Caco-2 (cell line): ENCODE measurements around the gene PMEPA1. TPM values are rescaled to one million over a fixed set of nuclear protein-coding genes. Genes with fewer than 3 reads are reported as not detected.

Experiments used
- BruUV-seq: library from RNA; stranded (reverse); fragments of 400-500 nt; replicated peaks from 2 replicates; lab custom pipeline; 2021; lab: Mats Ljungman, UMichigan
- CTCF ChIA-PET: fragments of 300-600 bp; sonication (Branson Sonifier 250); formaldehyde crosslinking; loops from one replicate; lab custom pipeline; 2022; ENCODE audit warnings: antibody characterized with exemption; lab: Charles Lee
- POLR2A ChIA-PET: fragments of 300-600 bp; sonication (Branson Sonifier 250); formaldehyde crosslinking; loops from one replicate; lab custom pipeline; 2022; ENCODE audit warnings: antibody characterized with exemption; lab: Charles Lee
- DNase-seq, 2 experiments: peaks; one replicate each; pipeline versions ENCODE4 v3.0.0 to v3.0.0-alpha.2; 2020 to 2022
- H3K27me3 ChIP-seq: replicated peaks from 2 replicates; pipeline ENCODE4 v1.6.0; 2011; ENCODE audit warnings: low read length; ENCODE audit not compliant: control insufficient read depth, insufficient read depth
- H3K36me3 ChIP-seq: 2 replicates; pipeline ENCODE4 v1.5.1; 2011; ENCODE audit warnings: low read length; ENCODE audit not compliant: control insufficient read depth, insufficient read depth
- H3K4me1 ChIP-seq: fragments of 250-450 bp; sonication (Bioruptor Pico); 2 replicates; pipeline ENCODE4 v1.5.1; 2020; ENCODE audit warnings: mild to moderate bottlenecking
- H3K4me3 ChIP-seq: 2 replicates; pipeline ENCODE4 v1.5.1; 2011; ENCODE audit warnings: low read depth, mild to moderate bottlenecking, control low read depth, low read length
- H3K9me3 ChIP-seq: fragments of 250-450 bp; sonication (Bioruptor Pico); 2 replicates; pipeline ENCODE4 v1.5.1; 2020; ENCODE audit warnings: mild to moderate bottlenecking, moderate library complexity
- H3K27ac Mint-ChIP-seq: one replicate; pipeline ENCODE4 v1.8.0; 2022; ENCODE audit warnings: mixed read lengths; ENCODE audit not compliant: unreplicated experiment
- H3K27me3 Mint-ChIP-seq: one replicate; pipeline ENCODE4 v1.8.0; 2022; ENCODE audit warnings: mixed read lengths; ENCODE audit not compliant: insufficient read depth, unreplicated experiment
- H3K36me3 Mint-ChIP-seq: one replicate; pipeline ENCODE4 v1.8.0; 2022; ENCODE audit warnings: mild to moderate bottlenecking, mixed read lengths; ENCODE audit not compliant: insufficient read depth, unreplicated experiment
- H3K4me1 Mint-ChIP-seq: one replicate; pipeline ENCODE4 v1.8.0; 2022; ENCODE audit warnings: low read depth, mixed read lengths; ENCODE audit not compliant: unreplicated experiment
- H3K4me3 Mint-ChIP-seq: one replicate; pipeline ENCODE4 v1.8.0; 2022; ENCODE audit warnings: mild to moderate bottlenecking, moderate library complexity, mixed read lengths; ENCODE audit not compliant: unreplicated experiment
- H3K9me3 Mint-ChIP-seq: one replicate; pipeline ENCODE4 v1.8.0; 2022; ENCODE audit warnings: mixed read lengths; ENCODE audit not compliant: unreplicated experiment
- intact Hi-C: fragments of 100-400 bp; cut with micrococcal nuclease; formaldehyde crosslinking; loops from one replicate; pipeline ENCODE4 v1.10.0; 2022; ENCODE audit not compliant: unreplicated experiment
- total RNA-seq: library from RNA; stranded (reverse); gene quantifications from 2 replicates; pipeline ENCODE4 v1.2.3, GENCODE V29; 2022
- TF ChIP-seq, protein P1 (sequence below), 2 experiments: fragments of 200-600 bp in 1 of 2; IDR thresholded peaks; 1 replicate in 1 of 2; 2 replicates in 1 of 2; pipeline versions ENCODE4 v1.5.1 to v1.8.0; 2011 to 2022; ENCODE audit warnings: antibody characterized with exemption in 1 of 2, control low read depth in 1 of 2, inconsistent platforms in 1 of 2, low read depth in 1 of 2, low read length in 1 of 2, mild to moderate bottlenecking in 1 of 2, moderate library complexity in 1 of 2; ENCODE audit not compliant: insufficient read depth in 1 of 2, severe bottlenecking in 1 of 2, unreplicated experiment in 1 of 2

PMEPA1 gene
- total RNA-seq, 1 experiment from 2014 or later, result 3.3 TPM

DNA sequence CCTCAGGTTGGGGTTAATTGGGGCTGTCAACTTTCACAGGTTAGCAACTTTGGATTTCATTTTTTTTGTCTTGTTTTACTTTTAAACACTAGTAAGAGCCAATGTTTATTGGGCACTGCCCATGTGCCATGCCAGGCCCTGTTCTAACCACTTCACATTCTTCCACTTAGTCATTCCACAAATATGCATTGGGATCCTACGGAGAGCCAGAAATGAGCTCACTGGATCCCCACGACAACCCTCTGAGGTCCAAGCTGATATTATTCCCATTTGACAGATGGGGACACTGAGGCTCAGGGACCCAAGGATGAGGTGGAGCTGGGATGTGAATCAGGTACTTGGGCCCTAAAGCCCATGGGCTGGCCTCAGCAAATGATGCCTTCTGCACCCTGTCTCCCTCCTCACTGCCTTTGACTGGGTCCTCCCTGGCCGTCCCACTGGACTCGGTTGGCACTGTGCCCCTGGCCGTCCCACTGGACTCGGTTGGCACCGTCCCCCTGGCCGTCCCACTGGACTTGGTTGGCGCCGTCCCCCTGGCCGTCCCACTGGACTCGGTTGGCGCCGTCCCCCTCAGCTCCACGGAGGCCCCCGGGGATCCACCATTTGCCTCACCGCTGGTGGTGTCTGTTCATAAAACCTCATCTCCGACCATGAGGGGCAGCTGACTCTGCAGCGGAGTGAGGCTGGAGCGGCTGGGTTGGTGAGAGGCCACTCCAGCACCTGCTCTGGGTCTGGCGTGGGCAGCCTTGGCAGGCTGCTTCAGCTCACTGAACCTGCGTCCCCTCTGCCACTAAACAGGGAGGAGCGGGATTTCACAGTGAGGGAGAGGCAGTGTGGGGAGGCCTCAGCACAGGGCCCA is 4.8 kb upstream of the PMEPA1 start:
- intact Hi-C loops, result loop anchor here (5.0 kb wide), 1 partner anchor 98 kb away; no protein-coding TSS in a partner anchor
- no peak overlapping the region for H3K4me3 Mint-ChIP-seq

DNA sequence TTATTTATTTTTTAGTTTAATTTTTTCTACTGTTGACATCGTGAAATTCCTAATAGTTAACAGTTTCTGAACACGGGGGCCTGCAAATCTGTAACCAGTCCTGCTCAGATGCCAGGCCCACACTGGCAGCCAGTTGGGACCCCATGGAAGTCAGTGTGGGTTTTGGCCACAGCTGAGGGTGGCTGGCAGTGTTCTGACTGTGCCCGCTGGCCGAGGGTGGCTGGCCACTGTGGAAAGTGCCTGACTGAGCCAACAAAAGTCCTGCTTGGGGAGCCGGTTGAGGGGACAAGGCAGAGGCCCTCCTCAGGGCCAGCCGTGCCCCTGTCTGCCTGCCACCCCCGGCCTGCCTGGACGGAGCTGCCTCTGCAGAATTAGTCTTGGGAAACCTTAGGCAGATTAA is 4.1 kb upstream of the PMEPA1 start:
- no peaks in the 10 kb centered on the region for H3K36me3 ChIP-seq
- Mint-ChIP-seq H3K27me3 (peaks cover 15% of the 10 kb centered on the region), H3K36me3 (peaks cover 6% of the 10 kb centered on the region), H3K27ac (no peak overlapping the region), H3K9me3 (no peaks in the 10 kb centered on the region), H3K4me1 (no peaks in the 10 kb centered on the region), H3K4me3 (no peak overlapping the region)
- peaks cover 8% of the 10 kb centered on the region for H3K4me1 ChIP-seq
- ChIA-PET POLR2A (no interaction called here), CTCF (no interaction called here)
- H3K4me3 ChIP-seq, result no peak overlapping the region
- no TSS peak for BruUV-seq
- H3K27me3 ChIP-seq, result peaks cover 2% of the 10 kb centered on the region
- intact Hi-C loops, result no loop called here
- DNase-seq, result no peak
- TF ChIP-seq, protein P1, sequence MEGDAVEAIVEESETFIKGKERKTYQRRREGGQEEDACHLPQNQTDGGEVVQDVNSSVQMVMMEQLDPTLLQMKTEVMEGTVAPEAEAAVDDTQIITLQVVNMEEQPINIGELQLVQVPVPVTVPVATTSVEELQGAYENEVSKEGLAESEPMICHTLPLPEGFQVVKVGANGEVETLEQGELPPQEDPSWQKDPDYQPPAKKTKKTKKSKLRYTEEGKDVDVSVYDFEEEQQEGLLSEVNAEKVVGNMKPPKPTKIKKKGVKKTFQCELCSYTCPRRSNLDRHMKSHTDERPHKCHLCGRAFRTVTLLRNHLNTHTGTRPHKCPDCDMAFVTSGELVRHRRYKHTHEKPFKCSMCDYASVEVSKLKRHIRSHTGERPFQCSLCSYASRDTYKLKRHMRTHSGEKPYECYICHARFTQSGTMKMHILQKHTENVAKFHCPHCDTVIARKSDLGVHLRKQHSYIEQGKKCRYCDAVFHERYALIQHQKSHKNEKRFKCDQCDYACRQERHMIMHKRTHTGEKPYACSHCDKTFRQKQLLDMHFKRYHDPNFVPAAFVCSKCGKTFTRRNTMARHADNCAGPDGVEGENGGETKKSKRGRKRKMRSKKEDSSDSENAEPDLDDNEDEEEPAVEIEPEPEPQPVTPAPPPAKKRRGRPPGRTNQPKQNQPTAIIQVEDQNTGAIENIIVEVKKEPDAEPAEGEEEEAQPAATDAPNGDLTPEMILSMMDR (IDR thresholded peaks at IDR 0.05; ENCODE audit: insufficient read depth in 1 of 2, low read depth in 1 of 2, low read length in 1 of 2, severe bottlenecking in 1 of 2, unreplicated experiment in 1 of 2), result no peak
- no peaks in the 10 kb centered on the region for H3K9me3 ChIP-seq

More for the DNA sequence above, 4.8 kb upstream of the PMEPA1 start:
- Mint-ChIP-seq H3K9me3 (no peaks in the 10 kb centered on the region), H3K4me1 (no peaks in the 10 kb centered on the region), H3K27me3 (peaks cover 15% of the 10 kb centered on the region), H3K36me3 (peaks cover 6% of the 10 kb centered on the region), H3K27ac (no peak overlapping the region)
- no peak for DNase-seq
- CTCF ChIA-PET, result no interaction called here
- BruUV-seq, result no TSS peak
- POLR2A ChIA-PET, result no interaction called here
- Histone ChIP-seq H3K36me3 (no peaks in the 10 kb centered on the region), H3K4me3 (no peak overlapping the region), H3K9me3 (no peaks in the 10 kb centered on the region), H3K27me3 (peaks cover 2% of the 10 kb centered on the region), H3K4me1 (peaks cover 8% of the 10 kb centered on the region)
- TF ChIP-seq, protein P1 (IDR thresholded peaks at IDR 0.05; ENCODE audit: insufficient read depth in 1 of 2, low read depth in 1 of 2, low read length in 1 of 2, severe bottlenecking in 1 of 2, unreplicated experiment in 1 of 2), result no peak

- no peaks in the 10 kb centered on the region for H3K36me3 ChIP-seq
- no peak overlapping the region for H3K27ac Mint-ChIP-seq
- H3K27me3 Mint-ChIP-seq, result peaks cover 19% of the 10 kb centered on the region
- H3K4me3 Mint-ChIP-seq, result no peak overlapping the region
- POLR2A ChIA-PET, result no interaction called here
- H3K4me1 ChIP-seq, result peaks cover 11% of the 10 kb centered on the region
- BruUV-seq, result no TSS peak
- peaks cover 4% of the 10 kb centered on the region for H3K36me3 Mint-ChIP-seq
- H3K4me3 ChIP-seq, result no peak overlapping the region
- H3K4me1 Mint-ChIP-seq, result no peaks in the 10 kb centered on the region
- intact Hi-C loops, result no loop called here
- TF ChIP-seq, protein P1 (IDR thresholded peaks at IDR 0.05; ENCODE audit: insufficient read depth in 1 of 2, low read depth in 1 of 2, low read length in 1 of 2, severe bottlenecking in 1 of 2, unreplicated experiment in 1 of 2), result no peak
- H3K27me3 ChIP-seq, result peaks cover 2% of the 10 kb centered on the region
- DNase-seq, result no peak
- H3K9me3 Mint-ChIP-seq, result no peaks in the 10 kb centered on the region
- CTCF ChIA-PET, result no interaction called here
- H3K9me3 ChIP-seq, result no peaks in the 10 kb centered on the region
These were observed 3.7 kb upstream of the PMEPA1 start for GRCh38 chr20:57713505-57713903.
